ENCODE results near the gene PPP2R5B. TPM values are rescaled to one million over a fixed set of nuclear protein-coding genes. Genes with fewer than 3 reads are reported as not detected.

Gene PPP2R5B
- total RNA-seq, 1 donor from 2014 or later, result 32.9 TPM

DNA sequence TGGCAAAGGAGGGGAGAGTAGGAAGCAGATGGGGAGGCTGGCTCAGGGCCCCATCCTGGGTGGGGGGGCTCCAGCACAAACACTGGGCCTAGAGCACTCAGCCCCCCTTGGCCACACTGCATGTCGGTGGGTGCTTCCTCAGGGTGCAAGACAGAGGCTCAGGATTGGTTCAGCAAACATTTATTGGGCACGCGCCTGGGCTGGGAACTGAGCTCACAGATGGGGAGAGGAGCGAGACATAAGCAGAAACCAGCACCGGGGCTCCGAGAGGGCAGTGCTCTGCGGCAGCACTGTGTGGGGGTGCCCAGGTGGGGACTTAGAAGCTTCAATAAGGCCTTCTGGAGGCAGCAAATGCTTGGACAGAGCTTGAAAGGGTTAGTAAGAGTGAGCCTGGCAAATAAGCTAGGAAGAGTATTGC lies 34.0 kb upstream of the PPP2R5B start:
- H3K4me3 ChIP-seq (ENCODE audit: low read depth, low read length), result peak overlapping the region; percentile 77
- DNase-seq (ENCODE audit: low read depth), result no peak
- TF ChIP-seq, protein P1, sequence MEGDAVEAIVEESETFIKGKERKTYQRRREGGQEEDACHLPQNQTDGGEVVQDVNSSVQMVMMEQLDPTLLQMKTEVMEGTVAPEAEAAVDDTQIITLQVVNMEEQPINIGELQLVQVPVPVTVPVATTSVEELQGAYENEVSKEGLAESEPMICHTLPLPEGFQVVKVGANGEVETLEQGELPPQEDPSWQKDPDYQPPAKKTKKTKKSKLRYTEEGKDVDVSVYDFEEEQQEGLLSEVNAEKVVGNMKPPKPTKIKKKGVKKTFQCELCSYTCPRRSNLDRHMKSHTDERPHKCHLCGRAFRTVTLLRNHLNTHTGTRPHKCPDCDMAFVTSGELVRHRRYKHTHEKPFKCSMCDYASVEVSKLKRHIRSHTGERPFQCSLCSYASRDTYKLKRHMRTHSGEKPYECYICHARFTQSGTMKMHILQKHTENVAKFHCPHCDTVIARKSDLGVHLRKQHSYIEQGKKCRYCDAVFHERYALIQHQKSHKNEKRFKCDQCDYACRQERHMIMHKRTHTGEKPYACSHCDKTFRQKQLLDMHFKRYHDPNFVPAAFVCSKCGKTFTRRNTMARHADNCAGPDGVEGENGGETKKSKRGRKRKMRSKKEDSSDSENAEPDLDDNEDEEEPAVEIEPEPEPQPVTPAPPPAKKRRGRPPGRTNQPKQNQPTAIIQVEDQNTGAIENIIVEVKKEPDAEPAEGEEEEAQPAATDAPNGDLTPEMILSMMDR (conservative IDR thresholded peaks at IDR 0.05; ENCODE audit: low read depth, low read length), result no peak

DNA sequence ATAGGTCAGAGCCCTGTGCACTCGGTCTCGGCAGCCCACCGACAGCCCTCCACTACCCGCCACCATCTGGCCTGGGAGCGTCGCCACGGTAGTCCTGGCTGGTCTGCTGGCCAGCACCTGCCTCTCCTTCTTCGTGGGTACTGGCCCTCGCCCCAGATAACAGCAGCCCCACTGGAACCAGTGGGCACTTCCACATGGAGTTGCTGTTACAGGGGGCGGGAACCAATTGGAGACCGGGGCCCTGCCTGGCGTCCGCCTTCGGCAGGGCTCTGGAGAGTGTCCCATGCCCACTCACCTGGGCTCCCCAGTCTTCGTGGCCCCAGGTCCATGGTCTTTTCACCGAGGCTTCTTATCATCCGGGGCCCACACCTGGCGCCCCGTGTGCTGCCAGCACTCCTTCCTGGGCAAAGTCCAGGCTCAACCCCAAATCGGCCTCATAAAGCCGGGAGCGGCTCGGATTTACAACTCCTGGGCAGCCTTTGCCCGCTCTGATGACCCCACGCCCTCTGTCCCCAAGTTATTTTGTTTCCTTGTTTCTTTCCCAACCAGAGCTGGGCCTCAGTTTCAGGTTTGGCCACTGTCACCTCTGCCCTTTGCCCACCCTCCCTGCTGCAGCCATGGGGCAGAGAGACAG lies 33.2 kb upstream of the PPP2R5B start:
- TF ChIP-seq, protein P1 (conservative IDR thresholded peaks at IDR 0.05; ENCODE audit: low read depth, low read length), result no peak
- no peak for DNase-seq (ENCODE audit: low read depth)
- H3K4me3 ChIP-seq (ENCODE audit: low read depth, low read length), result peak overlapping the region; percentile 77

DNA sequence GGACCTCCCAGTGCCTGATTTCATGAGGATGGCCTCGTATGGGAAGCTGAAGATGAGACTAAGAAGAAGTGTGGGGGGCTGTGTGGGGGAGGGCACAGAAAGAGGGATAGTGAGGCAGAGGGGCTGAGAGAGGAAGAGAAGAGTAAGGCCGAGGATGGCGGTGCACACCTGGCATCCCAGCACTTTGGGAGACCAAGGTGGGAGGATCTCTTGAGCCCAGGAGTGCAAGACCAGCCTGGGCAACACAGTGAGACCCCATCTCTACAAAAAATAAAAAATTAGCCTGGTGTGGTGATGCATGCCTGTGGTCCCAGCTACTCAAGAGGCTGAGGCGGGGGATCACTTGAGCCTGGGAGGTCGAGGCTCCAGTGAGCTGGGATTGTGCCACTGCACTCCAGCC lies 32.6 kb upstream of the PPP2R5B start:
- DNase-seq (ENCODE audit: low read depth), result no peak
- TF ChIP-seq, protein P1 (conservative IDR thresholded peaks at IDR 0.05; ENCODE audit: low read depth, low read length), result no peak
- peak overlapping the region; percentile 77 for H3K4me3 ChIP-seq (ENCODE audit: low read depth, low read length)

DNA sequence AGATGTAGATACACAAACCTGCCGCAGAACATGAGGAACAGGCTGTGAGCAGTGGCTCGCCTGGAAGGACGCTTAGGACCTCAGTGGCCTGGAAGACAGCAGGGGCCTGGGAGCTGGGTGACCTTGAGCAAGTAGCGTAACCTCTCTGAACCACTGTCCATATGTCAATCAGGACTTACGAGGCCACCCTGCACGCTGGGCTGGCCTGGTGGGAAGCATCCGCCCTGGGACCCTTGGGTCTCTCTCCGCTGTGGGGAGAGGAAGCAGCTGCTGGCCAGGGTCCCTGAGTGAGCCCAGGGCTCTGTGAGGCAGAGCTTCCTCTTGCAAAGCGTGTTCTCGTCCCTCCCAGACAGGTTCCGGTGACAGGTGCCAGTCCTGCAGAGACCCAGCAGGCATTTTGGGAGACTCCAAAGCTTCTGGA lies 32.1 kb upstream of the PPP2R5B start:
- no peak for DNase-seq (ENCODE audit: low read depth)
- TF ChIP-seq, protein P1 (conservative IDR thresholded peaks at IDR 0.05; ENCODE audit: low read depth, low read length), result no peak
- H3K4me3 ChIP-seq (ENCODE audit: low read depth, low read length), result peak overlapping the region; percentile 77

DNA sequence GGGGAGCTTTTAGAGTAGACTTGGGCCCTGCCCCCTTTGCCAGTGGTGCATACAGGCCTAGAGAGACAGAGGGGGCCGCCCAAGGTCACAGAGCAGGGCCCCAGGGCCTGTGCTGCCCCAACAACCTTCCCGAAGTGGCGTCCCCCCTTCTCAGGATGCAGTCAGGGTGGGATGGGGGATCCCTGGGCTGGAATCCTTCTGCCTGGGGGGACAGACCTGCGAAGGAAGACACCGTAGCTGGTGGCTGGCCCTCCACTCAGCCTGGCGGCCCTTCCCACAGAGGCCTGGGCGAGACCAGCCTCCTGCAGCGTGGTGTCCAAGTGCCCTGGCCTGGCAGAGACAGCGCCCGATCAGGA lies 31.7 kb upstream of the PPP2R5B start:
- DNase-seq (ENCODE audit: low read depth), result no peak
- H3K4me3 ChIP-seq (ENCODE audit: low read depth, low read length), result peak overlapping the region; percentile 77
- TF ChIP-seq, protein P1 (conservative IDR thresholded peaks at IDR 0.05; ENCODE audit: low read depth, low read length), result no peak

DNA sequence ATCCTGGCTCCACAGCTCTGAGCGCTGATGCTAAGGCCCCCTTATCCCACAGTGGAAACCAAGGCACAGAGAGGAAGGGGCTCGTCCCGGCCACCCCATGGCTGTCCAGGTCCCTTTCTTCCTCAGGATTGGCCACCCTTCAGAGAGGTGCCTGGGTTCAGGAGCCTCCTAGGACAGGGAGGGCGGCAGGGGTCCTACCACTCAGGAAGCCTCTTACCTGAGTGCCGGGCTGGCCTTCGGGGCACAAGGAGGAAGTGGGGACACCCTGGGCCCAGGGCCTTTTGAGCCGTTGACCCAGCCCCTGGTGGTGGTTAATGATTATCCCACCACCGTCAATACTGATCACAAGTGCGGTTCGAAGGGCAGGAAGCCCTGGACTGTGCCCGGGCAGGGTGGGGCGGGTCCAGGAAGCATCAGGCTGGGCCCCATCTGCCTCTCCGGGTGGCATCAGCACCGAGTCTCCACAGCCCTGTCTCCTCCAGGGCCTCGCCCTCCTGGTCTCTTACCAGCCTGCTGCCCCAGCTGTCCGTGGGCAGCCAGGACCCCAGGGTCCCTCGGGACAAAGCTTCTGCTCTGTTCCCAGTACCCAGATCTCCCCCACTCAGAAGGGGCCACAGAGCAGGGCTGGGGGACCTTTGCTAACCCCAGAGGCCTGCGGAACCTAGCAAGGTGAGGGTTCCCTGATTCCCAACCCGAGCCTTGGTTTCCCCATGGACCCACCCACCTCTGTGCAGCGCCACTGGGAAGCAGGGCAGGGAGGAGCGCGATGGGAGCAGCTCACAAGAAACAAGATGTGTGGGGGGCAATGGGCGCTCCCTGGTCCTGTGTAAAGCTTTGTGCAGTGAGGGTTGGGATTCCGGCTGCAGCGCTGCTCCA lies 31.1 kb upstream of the PPP2R5B start:
- no peak for DNase-seq (ENCODE audit: low read depth)
- TF ChIP-seq, protein P1 (conservative IDR thresholded peaks at IDR 0.05; ENCODE audit: low read depth, low read length), result no peak
- peak overlapping the region; percentile 77 for H3K4me3 ChIP-seq (ENCODE audit: low read depth, low read length)

Data from epithelial cell of proximal tubule (primary cell).